Right lobe of liver (tissue), 6 donors: ENCODE results near the gene PODXL2. TPM values are rescaled to one million over a fixed set of nuclear protein-coding genes. Genes with fewer than 3 reads are reported as not detected.

ENCODE experiments used
- ATAC-seq, 4 donors: fragments of 200-7000 bp; cut with Tn5 transposase; one replicate each; pipeline ENCODE4 v1.9.1; 2020; ENCODE audit warnings: mild to moderate bottlenecking in 4 of 4, moderate library complexity in 4 of 4
- DNase-seq, 3 donors: peaks; one replicate each; pipeline ENCODE4 v3.0.0-alpha.2; 2020
- H3K27ac ChIP-seq, 3 donors: fragments of 200-600 bp; one replicate each; pipeline ENCODE4 v1.8.0; 2022
- H3K27me3 ChIP-seq, 2 donors: fragments of 200-600 bp; one replicate each; pipeline ENCODE4 v1.8.0; 2022
- H3K36me3 ChIP-seq, 4 donors: fragments of 200-600 bp; sonication (generic) in 1 of 4; one replicate each; pipeline versions ENCODE4 v1.5.1 to v1.8.0; 2017 to 2022; ENCODE audit warnings: control low read depth in 1 of 4
- H3K4me1 ChIP-seq, 4 donors: fragments of 200-600 bp; sonication (generic) in 1 of 4; one replicate each; pipeline versions ENCODE4 v1.5.1 to v1.8.0; 2017 to 2022; ENCODE audit warnings: control low read depth in 1 of 4
- H3K4me3 ChIP-seq, 3 donors: fragments of 200-600 bp; one replicate each; pipeline ENCODE4 v1.8.0; 2022
- H3K9me3 ChIP-seq, 4 donors: fragments of 200-600 bp; sonication (generic) in 1 of 4; one replicate each; pipeline versions ENCODE4 v1.5.1 to v1.8.0; 2017 to 2022; ENCODE audit warnings: control low read depth in 1 of 4
- POLR2A ChIP-seq: fragments of 450-650 bp; IDR thresholded peaks from one replicate; pipeline ENCODE4 v1.6.1; 2017; ENCODE audit warnings: antibody characterized with exemption, mild to moderate bottlenecking
- WGBS: methylation state at CpG from one replicate; pipeline ENCODE4 v1.1.6; 2018; ENCODE audit warnings: low coverage, low lambda C conversion rate; ENCODE audit not compliant: insufficient coverage; ENCODE audit errors: missing lambda C conversion rate; 5-methylcytosine and 5-hydroxymethylcytosine counted together
- intact Hi-C, 2 donors: fragments of 100-400 bp; cut with DNase I; formaldehyde crosslinking; loops; one replicate each; pipeline versions ENCODE4 v1.11.2 to v1.14.1; 2022
- microRNA-seq, 2 donors: library from miRNA; unstranded; fragments of <30 nt; microRNA quantifications; one replicate each; pipeline ENCODE4, GENCODE V29; 2019 to 2020
- small RNA-seq, 2 experiments: library from RNA; depleted of rRNA; stranded (forward); fragments of <200 nt; gene quantifications; one replicate each; pipeline ENCODE3, GENCODE V24; 2016
- total RNA-seq, 6 experiments: library from RNA; depleted of rRNA in 2 of 6; stranded (reverse); fragments of >200 nt in 2 of 6; fragmentation: NEBNext Ultra II Directional in 3 of 6; extraction: Animal tissue kit (Norgen Biotek cat#: 25700) in 3 of 6; gene quantifications; one replicate each; pipeline versions ENCODE4 v1.1.0 to v1.2.4, GENCODE V29; 2016 to 2023
- TF ChIP-seq, protein P1 (sequence below), 4 donors: fragments of 200-600 bp in 3 of 4; fragments of 450-650 bp in 1 of 4; IDR thresholded peaks; one replicate each; pipeline versions ENCODE4 v1.5.1 to v1.8.0; 2016 to 2022; ENCODE audit warnings: antibody characterized with exemption in 4 of 4, mild to moderate bottlenecking in 2 of 4
- donor health status: DM: no; HTN: yes; CAD: no.
- donor health status: DM: no; HTN: no; CAD: no.
- donor health status: DM: no; HTN: no; CAD: no.
- donor health status: DM: no; HTN: yes; CAD: no.
- donor health status: DM: no; HTN: yes; CAD: no.

Gene PODXL2
- total RNA-seq, 6 experiments from 2014 or later: 0.19 to 1.6 (median 0.63) TPM

DNA sequence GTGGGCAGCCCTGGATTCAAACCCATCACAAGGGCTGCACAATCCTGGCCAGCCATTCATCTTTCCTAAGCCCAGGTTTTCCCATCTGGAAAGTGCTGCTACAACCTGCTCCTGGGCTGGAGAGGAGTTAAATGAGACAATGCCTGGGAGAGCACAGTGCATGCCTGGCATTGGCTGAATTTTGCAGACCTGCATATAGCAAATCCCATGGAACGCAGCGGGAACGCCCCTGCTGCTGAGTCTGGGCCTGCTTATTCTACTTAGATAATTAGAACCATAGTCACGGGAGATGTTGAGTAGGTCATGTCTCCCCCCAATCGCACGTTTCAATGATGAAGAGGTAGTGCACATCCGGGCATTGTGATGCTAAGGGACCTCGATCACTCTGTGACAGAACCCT, 90.4 kb downstream of the PODXL2 start:
- intact Hi-C loops: no loop called here
- Histone ChIP-seq H3K27ac (no peak overlapping the region), H3K4me1 (no peaks in the 10 kb centered on the region), H3K9me3 (no peaks in the 10 kb centered on the region), H3K27me3 (no peaks in the 10 kb centered on the region), H3K4me3 (no peak overlapping the region), H3K36me3 (peaks cover 0 to 51% (median 9%) of the 10 kb centered on the region in 4 donors)
- ATAC-seq (no peak), DNase-seq (peak in 1 of 3 donors; percentile 23)
- no CpG with 5 or more reads among the region's 8 CpGs for WGBS
- TF ChIP-seq POLR2A: no peak
- TF ChIP-seq, protein P1, sequence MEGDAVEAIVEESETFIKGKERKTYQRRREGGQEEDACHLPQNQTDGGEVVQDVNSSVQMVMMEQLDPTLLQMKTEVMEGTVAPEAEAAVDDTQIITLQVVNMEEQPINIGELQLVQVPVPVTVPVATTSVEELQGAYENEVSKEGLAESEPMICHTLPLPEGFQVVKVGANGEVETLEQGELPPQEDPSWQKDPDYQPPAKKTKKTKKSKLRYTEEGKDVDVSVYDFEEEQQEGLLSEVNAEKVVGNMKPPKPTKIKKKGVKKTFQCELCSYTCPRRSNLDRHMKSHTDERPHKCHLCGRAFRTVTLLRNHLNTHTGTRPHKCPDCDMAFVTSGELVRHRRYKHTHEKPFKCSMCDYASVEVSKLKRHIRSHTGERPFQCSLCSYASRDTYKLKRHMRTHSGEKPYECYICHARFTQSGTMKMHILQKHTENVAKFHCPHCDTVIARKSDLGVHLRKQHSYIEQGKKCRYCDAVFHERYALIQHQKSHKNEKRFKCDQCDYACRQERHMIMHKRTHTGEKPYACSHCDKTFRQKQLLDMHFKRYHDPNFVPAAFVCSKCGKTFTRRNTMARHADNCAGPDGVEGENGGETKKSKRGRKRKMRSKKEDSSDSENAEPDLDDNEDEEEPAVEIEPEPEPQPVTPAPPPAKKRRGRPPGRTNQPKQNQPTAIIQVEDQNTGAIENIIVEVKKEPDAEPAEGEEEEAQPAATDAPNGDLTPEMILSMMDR (IDR thresholded peaks at IDR 0.05): no peak

DNA sequence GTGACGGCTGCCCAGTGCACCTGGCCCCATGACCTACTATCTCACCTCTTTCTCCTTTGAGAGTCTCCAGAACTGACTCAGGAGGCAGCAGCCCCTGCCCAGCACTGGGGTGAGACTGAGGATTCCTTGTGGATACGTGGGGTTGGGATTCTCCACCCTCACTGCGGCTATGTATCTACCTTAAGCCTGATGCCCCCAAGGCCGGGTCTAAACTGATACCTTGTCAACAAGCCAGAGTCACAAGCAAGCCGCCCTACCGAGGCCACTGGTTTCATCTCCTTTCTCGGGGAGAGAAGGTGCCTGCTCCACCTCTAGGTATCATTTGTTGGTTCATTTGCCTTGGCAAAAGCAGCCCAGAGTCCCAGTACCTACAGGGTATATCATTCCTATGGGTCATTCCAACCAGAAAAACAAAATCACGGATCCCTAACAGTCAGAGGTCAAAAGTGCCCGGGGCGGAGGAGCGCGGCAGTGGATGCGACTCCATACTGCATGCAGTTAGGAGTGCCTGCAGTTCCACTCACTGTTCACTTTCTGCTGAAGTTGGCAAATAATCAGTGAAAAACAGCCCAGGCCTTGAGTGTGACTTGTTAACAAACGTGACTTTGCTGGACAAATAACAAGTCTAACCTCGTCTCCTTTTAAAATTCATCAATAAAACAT, 91.3 kb downstream of the PODXL2 start:
- 86% methylated on average over 6 of the region's 15 CpGs for WGBS
- no peak overlapping the region for H3K27ac ChIP-seq
- no peak for ATAC-seq
- no peaks in the 10 kb centered on the region for H3K27me3 ChIP-seq
- peaks cover 0 to 45% (median 7%) of the 10 kb centered on the region in 4 donors for H3K36me3 ChIP-seq
- no peaks in the 10 kb centered on the region for H3K9me3 ChIP-seq
- no peak overlapping the region for H3K4me3 ChIP-seq
- intact Hi-C loops: no loop called here
- DNase-seq: peak in 1 of 3 donors; percentile 31
- TF ChIP-seq, protein P1 (IDR thresholded peaks at IDR 0.05): no peak
- no peak for TF ChIP-seq POLR2A
- H3K4me1 ChIP-seq: no peaks in the 10 kb centered on the region

DNA sequence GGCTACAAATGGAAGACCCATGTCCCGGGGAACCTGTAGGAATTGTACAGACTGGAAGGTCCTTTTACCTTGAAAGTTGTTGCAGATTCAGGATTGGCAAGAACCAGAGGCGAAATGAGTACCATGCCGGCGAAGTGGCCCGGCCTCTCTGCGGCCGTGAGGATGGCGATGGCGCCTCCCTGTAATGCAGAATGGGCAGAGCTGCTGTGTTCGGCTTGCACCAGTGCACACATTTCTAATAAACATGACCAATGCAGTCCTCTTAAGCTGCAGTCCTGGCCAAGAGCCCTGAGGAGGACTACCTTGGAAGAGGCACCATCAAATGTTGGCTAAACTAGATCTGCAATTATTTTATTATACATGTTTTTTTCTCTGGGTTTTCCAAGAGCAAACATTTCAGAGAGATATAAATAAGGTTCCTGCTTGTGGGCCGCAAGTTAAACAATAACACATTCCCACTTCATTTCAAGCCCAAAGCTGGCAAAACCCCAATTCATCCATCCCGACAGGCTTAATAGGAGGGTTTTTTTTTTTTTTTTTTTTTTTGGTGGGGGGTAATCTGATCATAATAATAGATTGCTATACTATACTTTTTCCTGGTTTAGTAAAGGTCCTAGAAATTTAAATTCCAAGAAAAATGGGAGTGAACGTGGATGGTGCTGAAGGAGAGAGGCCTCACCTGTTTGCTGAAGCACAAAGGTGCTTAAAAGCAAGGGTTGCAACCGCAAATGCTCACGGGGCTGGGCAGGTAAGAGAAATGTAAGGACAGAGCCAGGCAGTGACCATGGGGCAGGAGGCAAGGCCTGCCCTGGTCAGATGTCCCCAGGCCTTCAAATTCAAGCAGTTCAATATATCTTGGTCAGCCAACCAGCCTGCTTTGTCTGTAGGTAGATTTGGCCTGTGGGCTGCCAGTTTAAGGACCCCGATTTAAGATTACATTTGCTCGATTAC, 92.3 kb downstream of the PODXL2 start:
- no peaks in the 10 kb centered on the region for H3K9me3 ChIP-seq
- H3K4me1 ChIP-seq: no peaks in the 10 kb centered on the region
- 93% methylated on average over 17 of the region's 17 CpGs for WGBS
- H3K36me3 ChIP-seq: peaks cover 0 to 36% (median 7%) of the 10 kb centered on the region in 4 donors
- intact Hi-C loops: no loop called here
- DNase-seq: no peak
- H3K27ac ChIP-seq: no peak overlapping the region
- ATAC-seq: no peak
- no peaks in the 10 kb centered on the region for H3K27me3 ChIP-seq
- H3K4me3 ChIP-seq: no peak overlapping the region
- no peak for TF ChIP-seq POLR2A
- TF ChIP-seq, protein P1 (IDR thresholded peaks at IDR 0.05): no peak

DNA sequence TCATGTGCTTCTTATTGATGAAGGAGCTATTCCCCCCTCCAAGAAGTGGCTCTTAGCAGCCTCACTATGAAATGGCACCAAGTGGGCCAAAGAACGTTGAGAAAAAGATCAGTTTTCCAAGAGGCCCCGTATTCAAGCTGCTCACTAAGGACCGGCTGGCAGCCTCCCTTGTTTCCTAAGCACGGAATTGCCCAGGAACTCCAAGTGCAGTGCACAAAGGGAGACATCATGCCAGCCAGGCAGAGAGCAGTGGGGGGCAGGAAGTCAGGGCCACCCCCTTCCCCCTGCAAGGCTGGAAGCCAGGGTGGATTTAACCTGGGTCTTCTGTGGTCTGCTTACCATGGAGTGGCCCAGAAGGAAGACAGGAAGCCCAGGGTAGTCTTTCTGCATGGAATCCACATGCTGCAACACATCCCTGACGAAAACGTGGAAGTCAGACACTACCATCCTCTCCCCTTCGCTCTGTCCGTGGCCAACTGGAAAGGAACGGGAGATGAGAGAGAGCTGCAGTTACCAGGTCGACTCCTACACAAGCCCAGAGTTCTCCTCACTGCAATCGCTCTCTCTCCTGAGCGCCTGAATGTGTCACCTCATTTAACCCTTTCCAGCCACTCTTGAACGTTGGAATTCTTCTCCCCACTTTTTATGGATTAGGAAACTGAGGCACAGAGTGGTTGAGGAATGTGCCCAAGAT, 93.3 kb downstream of the PODXL2 start:
- 70% methylated on average over 12 of the region's 13 CpGs for WGBS
- Histone ChIP-seq H3K4me3 (no peak overlapping the region), H3K36me3 (peaks cover 0 to 31% (median 7%) of the 10 kb centered on the region in 4 donors), H3K27ac (no peak overlapping the region), H3K27me3 (no peaks in the 10 kb centered on the region), H3K4me1 (no peaks in the 10 kb centered on the region), H3K9me3 (no peaks in the 10 kb centered on the region)
- intact Hi-C loops: no loop called here
- DNase-seq (no peak), ATAC-seq (no peak)
- TF ChIP-seq POLR2A: no peak
- TF ChIP-seq, protein P1 (IDR thresholded peaks at IDR 0.05): no peak

Small RNAs within 50 kb of the gene (microRNA-seq; reads per million reads assigned to microRNA genes)
- 0.58 to 0.64 reads per million in 2 donors for gene MIR7976

Small RNAs within 50 kb of the gene (small RNA-seq; reads per million reads assigned to genes)
- gene MIR7976: 0 reads per million in 2 experiments

Other genes with a start within 250 kb of the PODXL2 start
- 10 to 100 TPM; 13.9 to 25.9 (median 23.3) TPM for gene TPRA1, start 38.5 kb upstream of the PODXL2 start, total RNA-seq
- 10 to 100 TPM in 2 of 6 experiments, 1 to 10 TPM in 4; 1.6 to 25.3 (median 3.2) TPM for gene MCM2, start 30.8 kb upstream of the PODXL2 start, total RNA-seq
- gene ABTB1, start 43.8 kb downstream of the PODXL2 start, total RNA-seq: 10 to 100 TPM in 5 of 6 experiments, 1 to 10 TPM in 1; 9.4 to 20.3 (median 12.2) TPM
- gene MGLL, start 193.3 kb downstream of the PODXL2 start, total RNA-seq: 100 to 1,000 TPM in 5 of 6 experiments, 10 to 100 TPM in 1; 97.0 to 168 (median 115) TPM